ENCODE results near the gene ITPKA.
"Not testable (repeated sequence)": the region's sequence is repeated elsewhere in the genome, so short reads cannot be mapped to it uniquely, and the experiment has no call there.

ITPKA gene

DNA sequence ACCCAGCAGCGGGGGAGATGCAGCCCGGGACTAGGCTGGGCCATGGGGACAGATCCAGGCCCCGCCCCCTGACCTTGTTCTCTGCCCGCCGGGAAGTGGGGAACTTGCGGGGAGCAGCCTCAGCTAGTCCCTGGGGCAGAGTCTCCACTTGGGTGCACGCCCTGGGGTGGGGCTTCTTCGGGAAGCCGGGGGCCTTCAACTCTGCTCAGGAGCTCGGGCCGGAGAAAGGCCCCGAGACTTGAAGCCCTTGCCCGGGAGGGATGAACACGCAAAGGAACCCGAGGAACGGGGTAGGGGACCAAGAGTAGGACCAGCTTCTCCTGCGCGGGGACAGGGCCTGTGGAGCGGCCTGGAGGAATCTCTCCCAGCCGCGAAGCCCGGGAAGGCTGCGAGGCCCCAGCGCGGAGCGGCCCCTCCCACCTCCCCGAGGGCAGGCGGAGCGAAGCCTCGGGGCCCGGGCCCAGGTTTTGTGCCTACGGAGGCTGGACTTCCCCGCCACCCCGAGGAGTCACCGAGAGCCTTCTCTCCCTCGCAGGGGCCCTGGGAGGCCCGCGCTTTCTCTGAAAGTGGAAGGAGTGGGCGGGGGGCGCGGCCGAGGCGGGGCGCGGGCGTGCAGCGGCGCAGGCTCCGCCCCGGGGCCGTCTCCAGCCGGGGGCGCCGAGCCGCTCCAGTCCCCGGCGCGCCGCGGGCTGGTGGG is at the start of gene ITPKA:
ITPKA (plus strand) TSS at position 670 of the 697 bp plus-strand sequence. CDS start 54 bp downstream, outside the sequence.
- DNase-seq (ENCODE audit: low read depth in 3 of 3): peak; percentile 77 to 92 (median 82)

- no peak for DNase-seq (ENCODE audit: low read depth in 3 of 3)
Observed at GRCh38 chr15:41445399-41445798, 48.3 kb upstream of the ITPKA start.

- no peak for DNase-seq (ENCODE audit: low read depth in 3 of 3)
Observed at GRCh38 chr15:41462084-41462795, 31.4 kb upstream of the ITPKA start.

DNA sequence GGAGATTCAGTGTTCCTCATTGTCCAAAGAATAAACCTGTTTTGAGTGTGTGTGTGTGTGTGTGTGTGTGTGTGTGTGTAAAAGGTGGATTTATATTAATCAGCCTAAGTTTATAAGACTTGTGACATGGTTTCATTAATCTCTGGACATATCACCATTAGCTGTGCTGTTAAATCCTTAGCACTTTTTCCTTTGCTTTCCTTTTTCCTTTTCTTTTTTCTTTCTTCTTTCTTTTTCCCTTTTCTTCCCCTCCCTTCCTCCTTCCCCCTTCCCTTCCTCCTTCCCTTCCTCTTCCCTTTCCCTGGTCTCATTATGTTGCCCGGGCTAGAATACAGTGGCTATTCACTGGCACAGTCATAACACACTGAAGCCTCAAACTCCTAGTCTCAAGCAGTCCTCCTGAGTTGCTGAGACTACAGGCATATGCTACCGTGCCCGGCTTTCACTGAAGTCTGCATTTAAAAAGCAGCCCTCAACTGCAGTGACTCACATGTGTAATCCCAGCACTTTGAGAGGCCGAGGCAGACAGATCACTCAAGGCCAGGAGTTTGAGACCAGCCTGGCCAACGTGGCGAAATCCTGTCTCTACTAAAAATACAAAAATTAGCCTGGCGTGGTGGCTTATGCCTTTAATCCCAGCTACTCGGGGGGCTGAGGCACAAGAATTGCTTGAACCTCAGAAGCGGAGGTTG is 28.6 kb upstream of the ITPKA start:
- DNase-seq (ENCODE audit: low read depth in 3 of 3): no peak

- DNase-seq (ENCODE audit: low read depth in 3 of 3): peak in 1 of 3 experiments; percentile 14
Observed at GRCh38 chr15:41465822-41466421, 27.8 kb upstream of the ITPKA start.

GRCh38 chr15:41466711-41467110 is 27.0 kb upstream of the ITPKA start:
- no peak for DNase-seq (ENCODE audit: low read depth in 3 of 3)

GRCh38 chr15:41469644-41470043 is 24.0 kb upstream of the ITPKA start:
- not testable (repeated sequence) for DNase-seq (ENCODE audit: low read depth in 3 of 3)

DNA sequence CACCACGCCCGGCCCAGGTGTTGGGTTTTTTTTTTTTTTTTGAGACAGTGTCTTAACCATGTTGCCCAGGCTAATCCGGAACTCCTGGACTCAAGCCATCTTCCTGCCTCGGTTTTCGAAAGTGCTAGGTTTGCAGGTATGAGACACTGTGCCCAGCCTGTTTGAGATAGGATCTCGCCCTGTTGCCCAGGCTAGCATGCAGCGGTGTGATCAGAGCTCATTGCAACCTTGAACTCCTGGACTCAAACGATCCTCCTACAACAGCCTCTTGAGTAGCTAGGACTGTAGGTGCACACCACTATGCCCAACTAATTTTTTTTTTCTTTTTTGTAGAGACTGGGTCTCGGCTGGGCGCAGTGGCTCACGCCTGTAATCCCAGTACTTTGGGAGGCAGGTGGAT is 20.3 kb upstream of the ITPKA start:
- no peak for DNase-seq (ENCODE audit: low read depth in 3 of 3)

GRCh38 chr15:41474436-41474835 is 19.2 kb upstream of the ITPKA start:
- DNase-seq (ENCODE audit: low read depth in 3 of 3): no peak

- DNase-seq (ENCODE audit: low read depth in 3 of 3): no peak
Observed at GRCh38 chr15:41474941-41475340, 18.7 kb upstream of the ITPKA start.

- no peak for DNase-seq (ENCODE audit: low read depth in 3 of 3)
Observed at GRCh38 chr15:41476416-41477048, 17.1 kb upstream of the ITPKA start.

DNA sequence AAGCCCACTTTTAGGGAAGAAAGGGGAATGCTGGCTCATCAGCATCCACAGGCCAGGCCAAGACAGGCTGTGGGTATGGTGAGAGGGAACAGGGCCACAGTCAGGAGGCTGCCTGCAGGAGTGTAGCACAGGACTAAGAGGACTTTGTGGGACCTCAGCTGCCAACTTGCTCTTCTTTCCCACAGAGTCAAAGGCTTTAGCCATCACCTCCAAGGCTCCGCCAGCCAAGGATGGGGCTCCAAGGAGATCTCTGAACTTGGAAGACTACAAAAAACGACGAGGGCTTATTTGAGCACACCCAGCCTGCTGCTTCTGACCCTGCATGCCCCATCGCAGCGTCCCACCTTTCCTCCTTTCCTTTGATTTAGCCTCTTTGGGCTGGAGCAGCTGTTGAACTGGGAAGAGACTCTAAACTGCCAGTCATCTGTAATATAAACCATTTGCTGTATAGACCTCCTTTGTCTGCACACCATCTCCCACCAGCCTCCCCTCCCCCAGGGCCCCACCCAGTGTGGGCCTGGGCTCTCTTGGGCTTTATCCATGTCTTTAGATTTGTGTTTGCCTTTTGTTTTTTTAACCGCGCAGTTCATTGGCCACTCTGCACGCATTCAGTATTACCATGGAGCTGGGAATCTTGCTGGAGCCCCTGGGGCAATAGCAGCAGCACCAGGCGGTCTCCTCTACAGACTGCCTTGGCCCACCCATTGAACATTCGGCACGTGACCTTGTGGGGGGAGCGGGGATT is 13.1 kb upstream of the ITPKA start:
- no peak for DNase-seq (ENCODE audit: low read depth in 3 of 3)

- no peak for DNase-seq (ENCODE audit: low read depth in 3 of 3)
Observed at GRCh38 chr15:41482110-41482877, 11.4 kb upstream of the ITPKA start.

DNA sequence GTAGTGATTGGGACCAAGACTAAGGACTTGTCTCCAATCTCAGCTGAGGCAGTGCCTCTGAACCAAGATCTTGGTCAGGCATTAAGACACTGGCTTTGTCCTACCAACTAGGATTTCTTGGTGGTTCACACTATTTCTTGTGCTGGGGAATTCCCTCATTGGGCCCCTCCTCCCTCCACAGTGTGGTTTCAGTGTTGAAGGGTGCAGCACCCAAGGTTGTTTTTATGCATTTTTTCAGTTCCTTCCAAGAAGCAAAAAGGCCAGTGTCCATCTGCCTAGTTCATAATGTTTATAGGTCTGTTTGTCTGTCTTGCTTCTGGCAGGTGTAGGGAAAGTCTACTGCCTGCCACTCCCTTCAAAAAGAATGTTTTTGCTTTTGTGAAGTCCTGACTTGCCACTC is 10.6 kb upstream of the ITPKA start:
- no peak for DNase-seq (ENCODE audit: low read depth in 3 of 3)

GRCh38 chr15:41483519-41483918 is 10.2 kb upstream of the ITPKA start:
- DNase-seq (ENCODE audit: low read depth in 3 of 3): no peak

GRCh38 chr15:41484937-41485625 is 8.6 kb upstream of the ITPKA start:
- no peak for DNase-seq (ENCODE audit: low read depth in 3 of 3)

DNA sequence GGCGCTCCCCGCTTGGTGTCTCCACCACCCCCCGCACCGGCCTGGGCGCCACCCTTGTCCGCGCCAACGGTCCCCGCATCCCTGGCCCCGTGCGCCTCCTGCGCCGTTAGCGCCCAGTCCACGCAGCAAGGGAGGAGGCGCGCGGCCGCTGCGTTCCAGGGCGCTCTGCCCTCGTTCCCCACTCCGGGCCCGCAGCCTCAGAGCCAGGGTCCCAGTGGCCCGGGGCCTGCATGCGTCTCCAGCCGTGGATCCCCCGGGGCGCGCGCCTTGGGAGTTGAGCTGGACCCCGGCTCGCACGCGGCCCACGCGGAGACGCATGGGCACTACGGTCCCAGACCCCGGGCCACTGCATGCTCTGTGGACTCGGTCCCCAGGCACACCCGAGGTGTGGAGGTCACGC is 7.4 kb upstream of the ITPKA start:
- DNase-seq (ENCODE audit: low read depth in 3 of 3): no peak

DNA sequence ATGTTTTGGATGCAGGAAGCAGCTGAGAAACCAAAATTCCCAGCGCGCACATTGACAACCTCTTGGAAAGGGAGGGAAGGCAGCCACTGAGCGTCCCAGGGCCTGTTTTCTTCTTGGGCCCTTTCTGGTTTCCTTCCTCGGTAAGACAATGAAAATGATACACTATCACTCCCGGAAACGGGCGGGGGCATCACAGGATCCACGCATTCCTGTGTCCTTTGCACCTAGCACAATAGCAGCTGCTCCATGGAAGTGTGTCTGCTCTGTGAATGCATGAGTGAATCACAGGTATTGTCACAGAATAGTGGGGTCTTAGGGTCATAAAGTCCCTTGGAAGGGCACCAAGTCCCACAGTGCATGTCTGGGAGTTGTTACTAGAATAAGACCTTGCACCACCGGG is 6.3 kb upstream of the ITPKA start:
- no peak for DNase-seq (ENCODE audit: low read depth in 3 of 3)

- DNase-seq (ENCODE audit: low read depth in 3 of 3): no peak
Observed at GRCh38 chr15:41487802-41488201, 5.9 kb upstream of the ITPKA start.

- DNase-seq (ENCODE audit: low read depth in 3 of 3): no peak
Observed at GRCh38 chr15:41489641-41490040, 4.0 kb upstream of the ITPKA start.

All from stimulated activated CD4-positive, alpha-beta T cell treated with anti-CD3 and anti-CD28 coated beads, TNF-alpha, amount 100 ng/mL, for 24 hours (primary cell).